ENCODE measurements around the gene IL6ST.
"Not testable (repeated sequence)": the region's sequence is repeated elsewhere in the genome, so short reads cannot be mapped to it uniquely, and the experiment has no call there.

DNA sequence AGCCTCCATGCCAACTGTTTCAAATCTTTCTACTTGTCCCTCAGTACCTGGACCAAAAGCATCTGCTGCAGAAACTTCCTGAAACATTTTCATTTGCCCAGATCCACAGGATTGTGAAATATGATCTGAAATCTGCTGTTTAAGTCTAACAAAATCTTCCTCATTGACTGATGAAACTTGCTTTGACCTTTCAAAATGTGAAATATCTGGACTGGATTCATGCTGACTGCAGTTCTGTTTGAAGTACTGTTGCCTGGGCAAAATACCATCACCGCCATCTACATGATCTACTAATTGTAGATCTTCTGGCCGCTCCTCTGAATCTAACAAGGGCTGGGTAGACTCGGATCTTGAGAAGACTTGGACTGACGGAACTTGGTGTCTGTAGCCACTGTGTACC is 53.6 kb downstream of the IL6ST start:
- TF ChIP-seq SUZ12, FOXK2, TARDBP (IDR thresholded peaks at IDR 0.05): not testable (repeated sequence)
